Panc1 (cell line): ENCODE results near the gene KRTAP5-2. TPM values are rescaled to one million over a fixed set of nuclear protein-coding genes. Genes with fewer than 3 reads are reported as not detected.
"Not testable (repeated sequence)": the region's sequence is repeated elsewhere in the genome, so short reads cannot be mapped to it uniquely, and the experiment has no call there.

Source experiments
- ATAC-seq: fragments of 200-7000 bp; cut with Tn5 transposase; 2 replicates; pipeline ENCODE4 v1.9.1; 2020; ENCODE audit warnings: mild to moderate bottlenecking, moderate library complexity
- BruUV-seq: library from RNA; stranded (reverse); fragments of 400-500 nt; replicated peaks from 2 replicates; lab custom pipeline; 2021; lab: Mats Ljungman, UMichigan
- CTCF ChIA-PET: fragments of 300-600 bp; sonication (Branson Sonifier 250); formaldehyde crosslinking; loops from one replicate; lab custom pipeline; 2022; ENCODE audit warnings: antibody characterized with exemption; lab: Charles Lee
- POLR2A ChIA-PET: fragments of 300-600 bp; sonication (Branson Sonifier 250); formaldehyde crosslinking; loops from one replicate; lab custom pipeline; 2022; ENCODE audit warnings: antibody characterized with exemption; lab: Charles Lee
- DNase-seq: peaks from one replicate; pipeline ENCODE4 v3.0.0-alpha.2; 2010; ENCODE audit warnings: low read depth, low spot score
- H3K27ac ChIP-seq: 2 replicates; pipeline ENCODE4 v1.5.1; 2011; ENCODE audit warnings: mild to moderate bottlenecking, low read length, inconsistent platforms
- H3K27me3 ChIP-seq: fragments of 200-500 bp; sonication (Bioruptor generic); 2 replicates; pipeline ENCODE4 v1.6.0; 2014; ENCODE audit warnings: low read length, inconsistent platforms; ENCODE audit not compliant: control insufficient read depth, insufficient read depth
- H3K36me3 ChIP-seq: fragments of 200-500 bp; sonication (Bioruptor generic); 2 replicates; pipeline ENCODE4 v1.5.1; 2014; ENCODE audit warnings: inconsistent platforms, mild to moderate bottlenecking, low read length, moderate library complexity; ENCODE audit not compliant: control insufficient read depth, insufficient read depth
- H3K4me1 ChIP-seq: 2 replicates; pipeline ENCODE4 v1.5.1; 2011; ENCODE audit warnings: inconsistent platforms, mild to moderate bottlenecking, low read length, moderate library complexity; ENCODE audit not compliant: control insufficient read depth, insufficient read depth
- H3K4me3 ChIP-seq, 2 experiments: 2 replicates each; pipeline ENCODE4 v1.5.1; 2011 to 2012; ENCODE audit warnings: low read depth in 2 of 2, low read length in 2 of 2, mild to moderate bottlenecking in 2 of 2, inconsistent platforms in 1 of 2, moderate library complexity in 1 of 2
- H3K9me3 ChIP-seq: fragments of 200-500 bp; sonication (Bioruptor generic); 2 replicates; pipeline ENCODE4 v1.5.1; 2014; ENCODE audit warnings: low read depth, mild to moderate bottlenecking, inconsistent platforms, low read length, moderate library complexity; ENCODE audit not compliant: control insufficient read depth, insufficient read depth
- POLR2AphosphoS5 ChIP-seq: IDR thresholded peaks from 2 replicates; pipeline ENCODE4 v1.6.1; 2012; ENCODE audit warnings: mild to moderate bottlenecking, low read depth, low read length, moderate library complexity
- SIN3A ChIP-seq: IDR thresholded peaks from 2 replicates; pipeline ENCODE4 v1.6.1; 2012; ENCODE audit warnings: low read depth, mild to moderate bottlenecking, low read length, moderate library complexity, borderline replicate concordance; ENCODE audit not compliant: insufficient read depth
- TCF7L2 ChIP-seq: IDR thresholded peaks from 2 replicates; pipeline ENCODE4 v1.6.1; 2011; ENCODE audit warnings: mild to moderate bottlenecking, low read depth, low read length, inconsistent platforms
- in situ Hi-C: cut with HindIII; loops from 2 replicates; pipeline ENCODE4 v1.10.0; 2016; ENCODE audit warnings: low sequenced_read_pairs, low pct_unique_long_range_greater_than_20kb
- intact Hi-C: fragments of 100-400 bp; cut with micrococcal nuclease; formaldehyde crosslinking; loops from one replicate; pipeline ENCODE4 v1.10.0; 2022; ENCODE audit not compliant: unreplicated experiment
- total RNA-seq: library from RNA; stranded (reverse); gene quantifications from one replicate; pipeline ENCODE4 v1.2.1, GENCODE V29; 2021; ENCODE audit not compliant: unreplicated experiment
- TF ChIP-seq, protein P1 (sequence below), 2 experiments: IDR thresholded peaks; 2 replicates each; pipeline ENCODE4 v1.6.1; 2011 to 2012; ENCODE audit warnings: low read depth in 2 of 2, control low read depth in 1 of 2, low read length in 1 of 2, mild to moderate bottlenecking in 1 of 2, moderate library complexity in 1 of 2; ENCODE audit not compliant: insufficient read depth in 1 of 2
- TF ChIP-seq, protein P2 (sequence below): fragments of 450-650 bp; IDR thresholded peaks from 2 replicates; pipeline ENCODE4 v1.5.1; 2017; ENCODE audit warnings: mild to moderate bottlenecking

Gene KRTAP5-2
- total RNA-seq, 1 experiment from 2014 or later = not detected

DNA sequence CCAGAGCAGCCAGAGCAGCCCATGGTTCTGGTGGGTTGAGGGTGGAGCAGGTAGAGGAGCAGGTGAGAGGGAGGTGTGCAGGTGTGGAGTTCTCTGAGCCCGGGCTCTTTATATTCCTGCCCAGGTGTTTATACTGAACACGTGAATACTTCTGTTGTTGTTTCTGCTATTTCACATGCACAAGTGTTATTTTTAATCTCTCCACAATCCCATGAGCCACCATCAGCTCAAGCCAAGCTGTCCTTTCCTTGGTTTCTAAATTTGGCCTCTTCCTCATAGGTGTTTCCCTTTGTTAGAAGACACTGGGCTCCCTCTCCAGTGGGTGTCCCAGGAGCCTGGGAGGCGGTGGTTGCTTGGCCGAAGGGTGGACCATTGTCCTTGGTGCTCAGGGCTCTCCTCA, 10.3 kb upstream of the KRTAP5-2 start, which contains the start of gene KRTAP5-3:
Gene KRTAP5-3, minus strand, starts transcription at position 101 of the 400 bp plus-strand sequence. Its CDS starts 78 bp downstream, at position 23.
- no peak for DNase-seq
- H3K27me3 ChIP-seq = 0 out of 2 replicates have a peak, but pooled peaks cover 2% of the 10 kb centered on the region
- no peaks in the 10 kb centered on the region for H3K4me1 ChIP-seq
- CTCF ChIA-PET = interaction anchor here (0.6 to 0.7 kb wide), 2 partner anchors 33 to 303 kb away, joined by 3 read pairs; no protein-coding TSS in a partner anchor
- intact Hi-C loops (no loop called here), in situ Hi-C loops (no loop called here)
- POLR2A ChIA-PET = no interaction called here
- no peak within 1 kb of the TSS for H3K27ac ChIP-seq
- no peak for ATAC-seq
- H3K36me3 ChIP-seq = no peaks in the 10 kb centered on the region
- no TSS peak for BruUV-seq
- no peaks in the 10 kb centered on the region for H3K9me3 ChIP-seq
- no peak within 1 kb of the TSS for H3K4me3 ChIP-seq
- TF ChIP-seq, protein P1, sequence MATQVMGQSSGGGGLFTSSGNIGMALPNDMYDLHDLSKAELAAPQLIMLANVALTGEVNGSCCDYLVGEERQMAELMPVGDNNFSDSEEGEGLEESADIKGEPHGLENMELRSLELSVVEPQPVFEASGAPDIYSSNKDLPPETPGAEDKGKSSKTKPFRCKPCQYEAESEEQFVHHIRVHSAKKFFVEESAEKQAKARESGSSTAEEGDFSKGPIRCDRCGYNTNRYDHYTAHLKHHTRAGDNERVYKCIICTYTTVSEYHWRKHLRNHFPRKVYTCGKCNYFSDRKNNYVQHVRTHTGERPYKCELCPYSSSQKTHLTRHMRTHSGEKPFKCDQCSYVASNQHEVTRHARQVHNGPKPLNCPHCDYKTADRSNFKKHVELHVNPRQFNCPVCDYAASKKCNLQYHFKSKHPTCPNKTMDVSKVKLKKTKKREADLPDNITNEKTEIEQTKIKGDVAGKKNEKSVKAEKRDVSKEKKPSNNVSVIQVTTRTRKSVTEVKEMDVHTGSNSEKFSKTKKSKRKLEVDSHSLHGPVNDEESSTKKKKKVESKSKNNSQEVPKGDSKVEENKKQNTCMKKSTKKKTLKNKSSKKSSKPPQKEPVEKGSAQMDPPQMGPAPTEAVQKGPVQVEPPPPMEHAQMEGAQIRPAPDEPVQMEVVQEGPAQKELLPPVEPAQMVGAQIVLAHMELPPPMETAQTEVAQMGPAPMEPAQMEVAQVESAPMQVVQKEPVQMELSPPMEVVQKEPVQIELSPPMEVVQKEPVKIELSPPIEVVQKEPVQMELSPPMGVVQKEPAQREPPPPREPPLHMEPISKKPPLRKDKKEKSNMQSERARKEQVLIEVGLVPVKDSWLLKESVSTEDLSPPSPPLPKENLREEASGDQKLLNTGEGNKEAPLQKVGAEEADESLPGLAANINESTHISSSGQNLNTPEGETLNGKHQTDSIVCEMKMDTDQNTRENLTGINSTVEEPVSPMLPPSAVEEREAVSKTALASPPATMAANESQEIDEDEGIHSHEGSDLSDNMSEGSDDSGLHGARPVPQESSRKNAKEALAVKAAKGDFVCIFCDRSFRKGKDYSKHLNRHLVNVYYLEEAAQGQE (IDR thresholded peaks at IDR 0.05; ENCODE audit: insufficient read depth in 1 of 2, low read depth in 2 of 2, low read length in 1 of 2) = no peak
- TF ChIP-seq, protein P2, sequence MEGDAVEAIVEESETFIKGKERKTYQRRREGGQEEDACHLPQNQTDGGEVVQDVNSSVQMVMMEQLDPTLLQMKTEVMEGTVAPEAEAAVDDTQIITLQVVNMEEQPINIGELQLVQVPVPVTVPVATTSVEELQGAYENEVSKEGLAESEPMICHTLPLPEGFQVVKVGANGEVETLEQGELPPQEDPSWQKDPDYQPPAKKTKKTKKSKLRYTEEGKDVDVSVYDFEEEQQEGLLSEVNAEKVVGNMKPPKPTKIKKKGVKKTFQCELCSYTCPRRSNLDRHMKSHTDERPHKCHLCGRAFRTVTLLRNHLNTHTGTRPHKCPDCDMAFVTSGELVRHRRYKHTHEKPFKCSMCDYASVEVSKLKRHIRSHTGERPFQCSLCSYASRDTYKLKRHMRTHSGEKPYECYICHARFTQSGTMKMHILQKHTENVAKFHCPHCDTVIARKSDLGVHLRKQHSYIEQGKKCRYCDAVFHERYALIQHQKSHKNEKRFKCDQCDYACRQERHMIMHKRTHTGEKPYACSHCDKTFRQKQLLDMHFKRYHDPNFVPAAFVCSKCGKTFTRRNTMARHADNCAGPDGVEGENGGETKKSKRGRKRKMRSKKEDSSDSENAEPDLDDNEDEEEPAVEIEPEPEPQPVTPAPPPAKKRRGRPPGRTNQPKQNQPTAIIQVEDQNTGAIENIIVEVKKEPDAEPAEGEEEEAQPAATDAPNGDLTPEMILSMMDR = no peak
- no peak for TF ChIP-seq POLR2AphosphoS5
- TF ChIP-seq SIN3A = no peak
- no peak for TF ChIP-seq TCF7L2

DNA sequence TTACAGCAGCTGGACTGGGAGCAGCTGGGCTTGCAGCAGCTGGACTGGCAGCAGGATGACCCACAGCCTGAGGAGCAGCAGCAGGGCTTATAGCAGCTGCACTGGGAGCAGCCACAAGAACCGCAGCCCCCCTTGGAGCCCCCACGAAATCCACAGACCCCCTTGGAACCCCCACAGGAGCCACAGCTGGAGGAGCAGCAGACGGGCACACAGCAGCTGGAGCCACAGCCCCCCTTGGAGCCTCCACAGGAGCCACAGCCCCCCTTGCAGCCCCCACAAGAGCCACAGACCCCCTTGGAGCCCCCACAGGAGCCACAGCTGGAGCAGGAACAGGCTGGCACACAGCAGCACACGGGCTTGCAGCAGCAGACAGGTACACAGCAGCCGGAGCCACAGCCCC, 9.8 kb upstream of the KRTAP5-2 start:
- BruUV-seq, H3K4me3 ChIP-seq, H3K36me3 ChIP-seq, intact Hi-C loops, H3K27me3 ChIP-seq, POLR2A ChIA-PET, DNase-seq, H3K9me3 ChIP-seq, H3K27ac ChIP-seq, H3K4me1 ChIP-seq, ATAC-seq, in situ Hi-C loops: not testable (repeated sequence)
- CTCF ChIA-PET = interaction anchor here (0.6 to 0.8 kb wide), 5 partner anchors 8 to 381 kb away, joined by 3 to 6 read pairs (median 3); no protein-coding TSS in a partner anchor

DNA sequence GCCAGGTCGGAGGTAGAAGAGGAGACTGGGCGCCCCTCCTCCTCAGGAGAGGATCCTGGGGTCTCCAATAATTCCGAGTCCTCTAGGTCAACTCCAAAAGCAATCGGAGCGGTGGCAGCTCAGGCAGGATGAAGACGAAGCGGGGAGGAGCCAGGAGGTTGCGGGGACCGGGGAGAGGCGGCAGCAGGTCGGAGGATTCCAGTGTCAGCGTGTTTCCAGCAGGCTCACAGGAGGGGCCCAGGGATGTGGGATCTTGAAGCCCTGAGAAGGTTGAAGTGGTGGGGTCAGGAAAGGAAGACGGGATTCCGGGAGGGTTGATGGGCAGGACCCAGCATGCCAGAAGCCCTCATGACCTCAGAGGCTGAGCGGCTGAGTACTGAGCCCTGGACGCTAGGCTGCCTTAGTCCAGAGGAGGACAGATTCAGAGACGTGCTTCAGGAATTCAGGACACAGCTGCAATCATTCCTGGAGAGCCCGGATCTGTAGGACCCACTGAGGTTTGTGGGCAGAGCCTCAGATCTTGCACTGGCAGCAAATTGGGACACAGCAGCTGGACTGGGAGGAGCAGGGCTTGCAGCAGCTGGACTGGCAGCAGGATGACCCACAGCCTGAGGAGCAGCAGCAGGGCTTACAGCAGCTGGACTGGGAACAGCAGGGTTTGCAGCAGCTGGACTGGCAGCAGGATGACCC, 9.2 kb upstream of the KRTAP5-2 start:
- intact Hi-C loops, H3K27me3 ChIP-seq, in situ Hi-C loops, H3K36me3 ChIP-seq, H3K9me3 ChIP-seq, H3K27ac ChIP-seq, DNase-seq, H3K4me1 ChIP-seq, BruUV-seq, H3K4me3 ChIP-seq: not testable (repeated sequence)
- ATAC-seq = peak; percentile 38; the same call in 1 of the 2 replicates
- POLR2A ChIA-PET = interaction anchor here (0.6 kb wide), 1 partner anchor 39 kb away, joined by 14 read pairs; no protein-coding TSS in a partner anchor
- CTCF ChIA-PET = interaction anchor here (0.6 to 0.8 kb wide), 4 partner anchors 8 to 380 kb away, joined by 3 to 6 read pairs (median 4); no protein-coding TSS in a partner anchor

DNA sequence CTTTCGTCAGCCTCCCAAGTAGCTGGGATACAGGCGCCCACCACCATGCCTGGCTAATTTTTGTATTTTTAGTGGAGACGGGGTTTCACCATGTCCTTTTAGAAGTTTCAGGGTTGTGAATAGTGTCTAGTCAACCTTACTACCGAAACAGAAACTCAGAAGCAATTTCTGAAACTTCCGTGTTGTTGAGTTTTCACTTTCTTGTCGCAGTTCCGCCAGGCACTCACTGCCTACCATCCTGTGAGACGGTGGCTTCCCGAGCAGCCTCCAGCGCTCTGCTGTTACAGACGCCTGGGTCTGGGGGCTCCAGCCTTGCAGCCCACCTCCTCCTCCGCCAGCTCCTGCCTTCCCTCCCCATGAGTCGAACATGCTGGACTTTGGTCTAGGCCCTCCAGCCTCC, 7.8 kb upstream of the KRTAP5-2 start:
- H3K4me3 ChIP-seq, ATAC-seq, in situ Hi-C loops, H3K36me3 ChIP-seq, POLR2A ChIA-PET, H3K4me1 ChIP-seq, H3K27ac ChIP-seq, BruUV-seq, intact Hi-C loops, H3K27me3 ChIP-seq, DNase-seq, H3K9me3 ChIP-seq: not testable (repeated sequence)
- CTCF ChIA-PET = interaction anchor here (1.0 kb wide), 1 partner anchor 11 kb away, joined by 5 read pairs; no protein-coding TSS in a partner anchor
